SU-DHL-6 (cell line): ENCODE measurements around the gene FAM89A.

Experiments
- H2AFZ ChIP-seq: fragments of 200-600 bp; sonication (generic); 2 replicates; pipeline ENCODE4 v1.6.1; 2014; ENCODE audit warnings: low read depth, mild to moderate bottlenecking, moderate library complexity, mixed read lengths, antibody characterized with exemption, low read length; ENCODE audit not compliant: severe bottlenecking
- H3F3A ChIP-seq: fragments of 200-600 bp; shearing (Covaris generic); 2 replicates; pipeline ENCODE4 v1.6.0; 2016; ENCODE audit warnings: antibody characterized with exemption, mild to moderate bottlenecking; ENCODE audit not compliant: insufficient read depth
- H3K27ac ChIP-seq: fragments of 200-600 bp; sonication (generic); 2 replicates; pipeline ENCODE4 v1.5.1; 2016; ENCODE audit warnings: low read depth, mild to moderate bottlenecking, low read length, moderate library complexity, mixed read lengths
- H3K27me3 ChIP-seq: fragments of 200-600 bp; sonication (generic), shearing (Covaris generic); 2 replicates; pipeline ENCODE4 v1.6.0; 2014; ENCODE audit warnings: mild to moderate bottlenecking, low read length
- H3K36me3 ChIP-seq: fragments of 200-600 bp; sonication (generic); 2 replicates; pipeline ENCODE4 v1.6.1; 2014; ENCODE audit warnings: mild to moderate bottlenecking, low read length, mixed read lengths
- H3K4me2 ChIP-seq: fragments of 300-600, 200-600 bp; shearing (Covaris generic), sonication (generic); 2 replicates; pipeline ENCODE4 v1.6.0; 2014; ENCODE audit warnings: low read length, low read depth, mild to moderate bottlenecking; ENCODE audit not compliant: poor library complexity, severe bottlenecking
- H3K4me3 ChIP-seq: fragments of 200-600 bp; sonication (generic); 2 replicates; pipeline ENCODE4 v1.5.1; 2014; ENCODE audit warnings: antibody characterized with exemption, low read length, mild to moderate bottlenecking, mixed read lengths; ENCODE audit not compliant: insufficient read depth, poor library complexity, severe bottlenecking
- H3K79me2 ChIP-seq: fragments of 200-600 bp; sonication (generic); 2 replicates; pipeline ENCODE4 v1.6.1; 2014; ENCODE audit warnings: mild to moderate bottlenecking, low read length, moderate library complexity; ENCODE audit not compliant: insufficient read depth
- H3K9ac ChIP-seq: fragments of 200-600 bp; sonication (generic); 2 replicates; pipeline ENCODE4 v1.7.0; 2014; ENCODE audit warnings: mild to moderate bottlenecking, low read length
- H3K9me2 ChIP-seq: fragments of 200-600 bp; sonication (generic); replicated peaks from 2 replicates; pipeline ENCODE4 v1.6.1; 2014; ENCODE audit warnings: low read length; ENCODE audit not compliant: insufficient read depth
- H3K9me3 ChIP-seq: fragments of 200-600 bp; sonication (generic); 2 replicates; pipeline ENCODE4 v1.6.1; 2014; ENCODE audit warnings: low read length, mixed read lengths; ENCODE audit not compliant: insufficient read depth
- H4K20me1 ChIP-seq: fragments of 200-600 bp; sonication (generic); 2 replicates; pipeline ENCODE4 v1.6.1; 2014; ENCODE audit warnings: low read depth, mild to moderate bottlenecking, antibody characterized with exemption, low read length, moderate library complexity, mixed read lengths
- CTCF ChIP-seq: fragments of 200-600 bp; sonication (generic); IDR thresholded peaks from one replicate; pipeline ENCODE4 v1.5.1; 2017; ENCODE audit warnings: antibody characterized with exemption, mild to moderate bottlenecking, low read length, moderate library complexity; ENCODE audit not compliant: insufficient read depth, poor library complexity, severe bottlenecking
- EZH2phosphoT487 ChIP-seq: fragments of 200-600 bp; sonication (generic), shearing (Covaris generic); conservative IDR thresholded peaks from 2 replicates; pipeline ENCODE4 v1.6.1; 2018; ENCODE audit warnings: mild to moderate bottlenecking, antibody characterized with exemption, low read length, moderate library complexity, mixed read lengths

Gene FAM89A

GRCh38 chr1:231027971-231028370 lies 12.1 kb downstream of the FAM89A start:
- H3K36me3 ChIP-seq, result no peaks in the 10 kb centered on the region
- H3K9ac ChIP-seq, result no peak overlapping the region
- TF ChIP-seq EZH2phosphoT487 (no peak), CTCF (no peak)
- no peaks in the 10 kb centered on the region for H3K9me2 ChIP-seq
- no peak overlapping the region for H3K4me2 ChIP-seq
- no peak overlapping the region for H3K27ac ChIP-seq
- no peak overlapping the region for H3K4me3 ChIP-seq
- no peak overlapping the region for H2AFZ ChIP-seq
- H4K20me1 ChIP-seq, result no peaks in the 10 kb centered on the region; the same call in 1 of the 2 replicates
- H3K9me3 ChIP-seq, result no peaks in the 10 kb centered on the region
- H3K79me2 ChIP-seq, result no peaks in the 10 kb centered on the region
- H3K27me3 ChIP-seq, result no peaks in the 10 kb centered on the region
- H3F3A ChIP-seq, result no peaks in the 10 kb centered on the region

GRCh38 chr1:231027136-231027925 lies 12.7 kb downstream of the FAM89A start:
- Histone ChIP-seq H3K9ac (no peak overlapping the region), H3F3A (no peaks in the 10 kb centered on the region), H3K9me2 (no peaks in the 10 kb centered on the region), H3K4me3 (no peak overlapping the region), H3K36me3 (no peaks in the 10 kb centered on the region), H3K4me2 (no peak overlapping the region), H3K79me2 (no peaks in the 10 kb centered on the region), H3K27me3 (no peaks in the 10 kb centered on the region), H3K9me3 (no peaks in the 10 kb centered on the region), H4K20me1 (no peaks in the 10 kb centered on the region; the same call in 1 of the 2 replicates), H3K27ac (no peak overlapping the region), H2AFZ (no peak overlapping the region)
- TF ChIP-seq EZH2phosphoT487 (no peak), CTCF (no peak)

- TF ChIP-seq EZH2phosphoT487 (no peak), CTCF (no peak)
- H3K27me3 ChIP-seq, result no peaks in the 10 kb centered on the region
- no peaks in the 10 kb centered on the region for H3K9me3 ChIP-seq
- no peaks in the 10 kb centered on the region for H3K9me2 ChIP-seq
- no peak overlapping the region for H3K27ac ChIP-seq
- H2AFZ ChIP-seq, result no peak overlapping the region
- no peak overlapping the region for H3K4me3 ChIP-seq
- no peak overlapping the region for H3K9ac ChIP-seq
- H3K36me3 ChIP-seq, result no peaks in the 10 kb centered on the region
- no peaks in the 10 kb centered on the region for H3F3A ChIP-seq
- H3K79me2 ChIP-seq, result no peaks in the 10 kb centered on the region
- no peaks in the 10 kb centered on the region; the same call in 1 of the 2 replicates for H4K20me1 ChIP-seq
- H3K4me2 ChIP-seq, result no peak overlapping the region
These were observed 13.5 kb downstream of the FAM89A start for GRCh38 chr1:231026576-231026975.
